A549 (cell line): ENCODE measurements around the gene ARF1. TPM values are rescaled to one million over a fixed set of nuclear protein-coding genes. Genes with fewer than 3 reads are reported as not detected.

Experiments
- ATAC-seq, 2 experiments: fragments of 200-7000 bp in 1 of 2; fragments of >200 bp in 1 of 2; cut with Nextera tagmentation in 1 of 2; cut with Tn5 transposase in 1 of 2; 3 replicates each; pipeline versions ENCODE4 v1.8.0 to v1.9.1; 2018 to 2020; ENCODE audit warnings: mild to moderate bottlenecking in 1 of 2, moderate library complexity in 1 of 2
- CTCF ChIA-PET: fragments of 300-600 bp; sonication (Branson Sonifier 250); formaldehyde crosslinking; extraction: SDS; loops from one replicate; lab custom pipeline; 2021; ENCODE audit warnings: antibody characterized with exemption, inconsistent platforms; lab: Yijun Ruan, JAX
- POLR2A ChIA-PET: fragments of 350-600 bp; formaldehyde crosslinking; extraction: SDS; loops from one replicate; lab custom pipeline; 2021; ENCODE audit warnings: antibody characterized with exemption, inconsistent platforms; lab: Yijun Ruan, JAX
- DNase-seq, 2 experiments: peaks; one replicate each; pipeline versions ENCODE4 v3.0.0 to v3.0.0-alpha.2; 2011 to 2016; ENCODE audit warnings: low read depth in 1 of 2, low spot score in 1 of 2
- FAIRE-seq: peaks from 2 replicates; lab custom pipeline; 2011; peaks lifted over from hg19 to GRCh38; lab: Jason Lieb, UNC
- H3K27ac ChIP-seq, 2 experiments: fragments of >200 bp; sonication (Bioruptor Twin); formaldehyde crosslinking; 3 replicates each; pipeline ENCODE4 v1.5.1; 2016 to 2017
- H3K4me1 ChIP-seq: fragments of >200 bp; sonication (Bioruptor Twin); formaldehyde crosslinking; 3 replicates; pipeline ENCODE4 v1.6.1; 2016
- H3K4me2 ChIP-seq: fragments of >200 bp; sonication (Bioruptor Twin); formaldehyde crosslinking; 3 replicates; pipeline ENCODE4 v1.6.1; 2016
- H3K4me3 ChIP-seq: fragments of >200 bp; sonication (Bioruptor Twin); formaldehyde crosslinking; 3 replicates; pipeline ENCODE4 v1.5.1; 2016
- H3K9me3 ChIP-seq: fragments of >200 bp; sonication (Bioruptor Twin); formaldehyde crosslinking; 3 replicates; pipeline ENCODE4 v1.6.1; 2016
- BHLHE40 ChIP-seq: IDR thresholded peaks from 2 replicates; pipeline ENCODE4 v1.6.1; 2012; ENCODE audit warnings: low read depth, low read length, inconsistent platforms
- CBX2 ChIP-seq: fragments of 200-600 bp; sonication (generic); IDR thresholded peaks from 2 replicates; pipeline ENCODE4 v1.6.1; 2016; ENCODE audit warnings: low read depth, mild to moderate bottlenecking, borderline replicate concordance
- CBX8 ChIP-seq: fragments of 200-600 bp; sonication (generic); IDR thresholded peaks from 2 replicates; pipeline ENCODE4 v1.6.1; 2016
- CEBPB ChIP-seq, 2 experiments: fragments of >200 bp in 1 of 2; sonication (Bioruptor Twin) in 1 of 2; formaldehyde crosslinking in 1 of 2; IDR thresholded peaks; 2 replicates each; pipeline ENCODE4 v1.6.1; 2012 to 2016
- CHD2 ChIP-seq: fragments of 150-350 bp; IDR thresholded peaks from 2 replicates; pipeline ENCODE4 v1.6.1; 2014; ENCODE audit warnings: low read length; ENCODE audit not compliant: partially characterized antibody
- CHD4 ChIP-seq: fragments of 200-600 bp; sonication (generic); IDR thresholded peaks from 2 replicates; pipeline ENCODE4 v1.6.1; 2016; ENCODE audit warnings: antibody characterized with exemption, mild to moderate bottlenecking, borderline replicate concordance
- EHF ChIP-seq: fragments of 250-450 bp; sonication (Bioruptor Pico); IDR thresholded peaks from 2 replicates; pipeline ENCODE4 v1.5.0; 2020; ENCODE audit warnings: mild to moderate bottlenecking
- EHMT2 ChIP-seq: fragments of 200-600 bp; sonication (generic); IDR thresholded peaks from 2 replicates; pipeline ENCODE4 v1.6.1; 2016; ENCODE audit warnings: antibody characterized with exemption, low read depth, mild to moderate bottlenecking, moderate library complexity
- FOSL2 ChIP-seq, 2 experiments: fragments of 450-650 bp in 1 of 2; fragments of >200 bp in 1 of 2; sonication (Bioruptor Twin) in 1 of 2; formaldehyde crosslinking; IDR thresholded peaks; 2 replicates each; pipeline versions ENCODE4 v1.5.0 to v1.6.1; 2016 to 2020; ENCODE audit warnings: mild to moderate bottlenecking in 1 of 2, moderate library complexity in 1 of 2
- GATA3 ChIP-seq: IDR thresholded peaks from 2 replicates; pipeline ENCODE4 v1.6.1; 2012; ENCODE audit warnings: borderline replicate concordance
- HDAC2 ChIP-seq: fragments of 200-600 bp; sonication (generic); IDR thresholded peaks from 2 replicates; pipeline ENCODE4 v1.6.1; 2016
- JUN ChIP-seq, 2 experiments: fragments of >200 bp; sonication (Bioruptor Twin); formaldehyde crosslinking; IDR thresholded peaks; 2 replicates in 1 of 2; 3 replicates in 1 of 2; pipeline ENCODE4 v1.6.1; 2016 to 2017
- KDM1A ChIP-seq: fragments of 200-600 bp; sonication (generic); IDR thresholded peaks from 2 replicates; pipeline ENCODE4 v1.6.1; 2016; ENCODE audit warnings: low read depth, mild to moderate bottlenecking
- PHF8 ChIP-seq: fragments of 200-600 bp; sonication (generic); IDR thresholded peaks from 2 replicates; pipeline ENCODE4 v1.6.1; 2016; ENCODE audit warnings: low read depth, mild to moderate bottlenecking, antibody characterized with exemption, moderate library complexity, borderline replicate concordance
- POLR2A ChIP-seq: IDR thresholded peaks from 2 replicates; pipeline ENCODE4 v1.6.1; 2012; ENCODE audit warnings: mild to moderate bottlenecking, low read length
- RCOR1 ChIP-seq: fragments of 150-350 bp; IDR thresholded peaks from 2 replicates; pipeline ENCODE4 v1.6.1; 2014; ENCODE audit warnings: antibody characterized with exemption, low read length, low read depth
- RFX5 ChIP-seq: fragments of 450-650 bp; IDR thresholded peaks from 2 replicates; pipeline ENCODE4 v1.7.1; 2014; ENCODE audit warnings: antibody characterized with exemption, mild to moderate bottlenecking, moderate library complexity
- RNF2 ChIP-seq: fragments of 200-600 bp; sonication (generic); IDR thresholded peaks from 2 replicates; pipeline ENCODE4 v1.6.1; 2016; ENCODE audit warnings: low read depth, mild to moderate bottlenecking, antibody characterized with exemption, moderate library complexity, borderline replicate concordance
- TFCP2L1 ChIP-seq: fragments of 250-450 bp; sonication (Bioruptor Pico); IDR thresholded peaks from 2 replicates; pipeline ENCODE4 v1.5.0; 2021; ENCODE audit warnings: mild to moderate bottlenecking
- TP53 ChIP-seq: fragments of 250-450 bp; sonication (Bioruptor Pico); IDR thresholded peaks from 2 replicates; pipeline ENCODE4 v1.5.0; 2021; ENCODE audit warnings: mild to moderate bottlenecking, moderate library complexity
- ZC3H11A ChIP-seq: fragments of 450-650 bp; IDR thresholded peaks from 2 replicates; pipeline ENCODE4 v1.6.1; 2014; ENCODE audit warnings: antibody characterized with exemption, mild to moderate bottlenecking
- ZFP36 ChIP-seq: fragments of 450-650 bp; IDR thresholded peaks from 2 replicates; pipeline ENCODE4 v1.6.1; 2014; ENCODE audit warnings: borderline replicate concordance; ENCODE audit not compliant: partially characterized antibody
- WGBS: methylation state at CpG from one replicate; pipeline ENCODE4 v1.1.6; 2017; ENCODE audit errors: missing lambda C conversion rate; 5-methylcytosine and 5-hydroxymethylcytosine counted together
- polyA plus RNA-seq, 4 experiments: library from polyadenylated mRNA; depleted of rRNA in 3 of 4; stranded (reverse); fragments of >200 nt; fragmentation: RNase III in 1 of 4; extraction: RNeasy Plus Mini Kit Qiagen cat#74134 plus additional on column Dnase treatment in 1 of 4; gene quantifications; 2 replicates in 3 of 4; 3 replicates in 1 of 4; pipeline ENCODE4 v1.2.3, GENCODE V29; 2011 to 2017
- TF ChIP-seq, protein P1 (sequence below): IDR thresholded peaks from 2 replicates; pipeline ENCODE4 v1.6.1; 2012
- TF ChIP-seq, protein P2 (sequence below): fragments of 200-600 bp; sonication (generic); IDR thresholded peaks from 2 replicates; pipeline ENCODE4 v1.6.1; 2016; ENCODE audit warnings: antibody characterized with exemption, mild to moderate bottlenecking, moderate library complexity
- TF ChIP-seq, protein P3 (sequence below): fragments of >200 bp; sonication (Bioruptor Twin); formaldehyde crosslinking; IDR thresholded peaks from 2 replicates; pipeline ENCODE4 v1.6.1; 2016
- TF ChIP-seq, protein P4 (sequence below): fragments of 150-350 bp; IDR thresholded peaks from 2 replicates; pipeline ENCODE4 v1.6.1; 2014; ENCODE audit warnings: low read depth, mild to moderate bottlenecking, low read length
- TF ChIP-seq, protein P5 (sequence below): fragments of 250-450 bp; sonication (Bioruptor Pico); IDR thresholded peaks from 2 replicates; pipeline ENCODE4 v1.5.0; 2021; ENCODE audit warnings: mild to moderate bottlenecking, moderate library complexity, borderline replicate concordance
- TF ChIP-seq, protein P6 (sequence below): fragments of >200 bp; sonication (Bioruptor Twin); formaldehyde crosslinking; IDR thresholded peaks from 3 replicates; pipeline ENCODE4 v1.6.1; 2016

The ARF1 gene
- polyA plus RNA-seq, 2 of the 4 experiments (the other 2 are of a cell fraction), result 297 to 376 TPM

DNA sequence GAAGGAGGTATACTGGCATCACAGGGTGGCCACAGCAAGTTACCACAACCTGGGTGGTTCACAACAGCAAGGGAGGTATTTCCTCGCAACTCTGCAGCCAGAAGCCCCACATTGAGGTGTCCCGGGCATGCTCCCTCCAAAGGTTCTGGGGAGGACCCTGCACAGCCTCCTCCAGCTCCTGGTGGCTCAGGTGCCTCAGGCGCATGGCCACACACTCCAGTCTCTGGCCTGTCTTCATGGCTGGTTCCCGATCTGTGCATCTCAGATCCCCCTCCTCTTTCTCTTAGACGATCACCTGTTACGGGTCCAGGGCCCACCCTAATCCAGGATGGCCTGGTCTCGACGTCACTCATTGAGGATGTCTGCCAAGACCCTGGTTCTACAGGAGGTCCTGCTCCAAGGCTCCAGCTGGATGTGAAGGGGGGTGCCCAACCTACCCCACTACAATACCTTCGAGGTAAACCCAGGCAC is 6.7 kb upstream of the ARF1 start:
- FAIRE-seq, result no peak

DNA sequence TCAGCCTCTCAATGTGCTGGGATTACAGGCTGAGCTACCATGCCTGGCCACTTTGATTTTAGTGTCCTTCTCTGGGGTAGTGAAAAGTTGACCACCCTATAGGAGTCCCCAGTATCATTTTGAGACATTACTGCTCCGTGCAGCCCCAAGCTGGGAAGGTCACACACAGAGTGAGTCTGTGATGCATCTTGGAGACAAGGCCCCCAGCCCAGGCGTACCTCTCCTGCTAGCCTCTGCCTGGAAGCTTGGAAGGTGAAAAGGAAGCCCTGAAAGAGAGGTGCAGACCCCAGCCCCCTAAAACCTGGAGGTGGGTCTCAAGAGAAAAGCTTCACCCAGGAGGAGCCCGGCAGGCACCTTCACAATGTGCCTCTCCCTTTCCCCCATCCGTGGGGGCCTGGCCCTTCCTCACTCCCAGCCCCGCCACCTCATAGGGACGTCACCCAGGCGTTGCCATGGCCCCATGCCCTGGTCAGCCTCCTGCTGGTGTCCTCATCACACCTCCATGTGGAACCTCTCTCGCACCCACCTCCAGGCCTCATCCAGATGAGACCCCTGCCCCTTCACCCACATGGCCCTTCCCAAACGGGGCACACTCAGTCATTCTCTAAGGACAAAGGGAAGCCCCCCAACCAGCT is 5.6 kb upstream of the ARF1 start:
- FAIRE-seq, result no peak
- Histone ChIP-seq H3K4me3 (no peak overlapping the region), H3K4me2 (no peak overlapping the region), H3K4me1 (peaks cover 6% of the 10 kb centered on the region; the same call in 1 of the 3 replicates), H3K9me3 (no peaks in the 10 kb centered on the region), H3K27ac (no peak overlapping the region)
- ChIA-PET CTCF (interaction anchor here (0.6 to 2.8 kb wide), 6 partner anchors 17 to 1744 kb away, joined by 3 to 13 read pairs (median 3); no protein-coding TSS in a partner anchor), POLR2A (no interaction called here)
- 84% methylated on average over 9 of the region's 9 CpGs for WGBS
- TF ChIP-seq, protein P1, sequence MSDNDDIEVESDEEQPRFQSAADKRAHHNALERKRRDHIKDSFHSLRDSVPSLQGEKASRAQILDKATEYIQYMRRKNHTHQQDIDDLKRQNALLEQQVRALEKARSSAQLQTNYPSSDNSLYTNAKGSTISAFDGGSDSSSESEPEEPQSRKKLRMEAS, result no peak
- TF ChIP-seq, protein P2, sequence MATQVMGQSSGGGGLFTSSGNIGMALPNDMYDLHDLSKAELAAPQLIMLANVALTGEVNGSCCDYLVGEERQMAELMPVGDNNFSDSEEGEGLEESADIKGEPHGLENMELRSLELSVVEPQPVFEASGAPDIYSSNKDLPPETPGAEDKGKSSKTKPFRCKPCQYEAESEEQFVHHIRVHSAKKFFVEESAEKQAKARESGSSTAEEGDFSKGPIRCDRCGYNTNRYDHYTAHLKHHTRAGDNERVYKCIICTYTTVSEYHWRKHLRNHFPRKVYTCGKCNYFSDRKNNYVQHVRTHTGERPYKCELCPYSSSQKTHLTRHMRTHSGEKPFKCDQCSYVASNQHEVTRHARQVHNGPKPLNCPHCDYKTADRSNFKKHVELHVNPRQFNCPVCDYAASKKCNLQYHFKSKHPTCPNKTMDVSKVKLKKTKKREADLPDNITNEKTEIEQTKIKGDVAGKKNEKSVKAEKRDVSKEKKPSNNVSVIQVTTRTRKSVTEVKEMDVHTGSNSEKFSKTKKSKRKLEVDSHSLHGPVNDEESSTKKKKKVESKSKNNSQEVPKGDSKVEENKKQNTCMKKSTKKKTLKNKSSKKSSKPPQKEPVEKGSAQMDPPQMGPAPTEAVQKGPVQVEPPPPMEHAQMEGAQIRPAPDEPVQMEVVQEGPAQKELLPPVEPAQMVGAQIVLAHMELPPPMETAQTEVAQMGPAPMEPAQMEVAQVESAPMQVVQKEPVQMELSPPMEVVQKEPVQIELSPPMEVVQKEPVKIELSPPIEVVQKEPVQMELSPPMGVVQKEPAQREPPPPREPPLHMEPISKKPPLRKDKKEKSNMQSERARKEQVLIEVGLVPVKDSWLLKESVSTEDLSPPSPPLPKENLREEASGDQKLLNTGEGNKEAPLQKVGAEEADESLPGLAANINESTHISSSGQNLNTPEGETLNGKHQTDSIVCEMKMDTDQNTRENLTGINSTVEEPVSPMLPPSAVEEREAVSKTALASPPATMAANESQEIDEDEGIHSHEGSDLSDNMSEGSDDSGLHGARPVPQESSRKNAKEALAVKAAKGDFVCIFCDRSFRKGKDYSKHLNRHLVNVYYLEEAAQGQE, result no peak
- TF ChIP-seq CBX2 (no peak), KDM1A (no peak), CHD2 (no peak), BHLHE40 (no peak), CEBPB (IDR thresholded peaks at IDR 0.05) (no peak), PHF8 (no peak), HDAC2 (no peak), CBX8 (no peak)
- TF ChIP-seq, protein P3, sequence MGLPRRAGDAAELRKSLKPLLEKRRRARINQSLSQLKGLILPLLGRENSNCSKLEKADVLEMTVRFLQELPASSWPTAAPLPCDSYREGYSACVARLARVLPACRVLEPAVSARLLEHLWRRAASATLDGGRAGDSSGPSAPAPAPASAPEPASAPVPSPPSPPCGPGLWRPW, result no peak
- TF ChIP-seq, protein P4, sequence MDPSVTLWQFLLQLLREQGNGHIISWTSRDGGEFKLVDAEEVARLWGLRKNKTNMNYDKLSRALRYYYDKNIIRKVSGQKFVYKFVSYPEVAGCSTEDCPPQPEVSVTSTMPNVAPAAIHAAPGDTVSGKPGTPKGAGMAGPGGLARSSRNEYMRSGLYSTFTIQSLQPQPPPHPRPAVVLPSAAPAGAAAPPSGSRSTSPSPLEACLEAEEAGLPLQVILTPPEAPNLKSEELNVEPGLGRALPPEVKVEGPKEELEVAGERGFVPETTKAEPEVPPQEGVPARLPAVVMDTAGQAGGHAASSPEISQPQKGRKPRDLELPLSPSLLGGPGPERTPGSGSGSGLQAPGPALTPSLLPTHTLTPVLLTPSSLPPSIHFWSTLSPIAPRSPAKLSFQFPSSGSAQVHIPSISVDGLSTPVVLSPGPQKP, result no peak
- TF ChIP-seq, protein P5, sequence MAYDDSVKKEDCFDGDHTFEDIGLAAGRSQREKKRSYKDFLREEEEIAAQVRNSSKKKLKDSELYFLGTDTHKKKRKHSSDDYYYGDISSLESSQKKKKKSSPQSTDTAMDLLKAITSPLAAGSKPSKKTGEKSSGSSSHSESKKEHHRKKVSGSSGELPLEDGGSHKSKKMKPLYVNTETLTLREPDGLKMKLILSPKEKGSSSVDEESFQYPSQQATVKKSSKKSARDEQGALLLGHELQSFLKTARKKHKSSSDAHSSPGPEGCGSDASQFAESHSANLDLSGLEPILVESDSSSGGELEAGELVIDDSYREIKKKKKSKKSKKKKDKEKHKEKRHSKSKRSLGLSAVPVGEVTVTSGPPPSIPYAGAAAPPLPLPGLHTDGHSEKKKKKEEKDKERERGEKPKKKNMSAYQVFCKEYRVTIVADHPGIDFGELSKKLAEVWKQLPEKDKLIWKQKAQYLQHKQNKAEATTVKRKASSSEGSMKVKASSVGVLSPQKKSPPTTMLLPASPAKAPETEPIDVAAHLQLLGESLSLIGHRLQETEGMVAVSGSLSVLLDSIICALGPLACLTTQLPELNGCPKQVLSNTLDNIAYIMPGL, result no peak
- ATAC-seq, result no peak
- no peak for DNase-seq

More for the DNA sequence above, 6.7 kb upstream of the ARF1 start:
- peaks cover under 1% of the 10 kb centered on the region; the same call in 1 of the 3 replicates for H3K4me1 ChIP-seq
- ChIA-PET POLR2A (no interaction called here), CTCF (interaction anchor here (1.1 kb wide), 1 partner anchor 16 kb away, joined by 3 read pairs; no protein-coding TSS in a partner anchor)
- no peak for DNase-seq
- no peak overlapping the region for H3K4me2 ChIP-seq
- WGBS, result 83% methylated on average over 8 of the region's 9 CpGs
- no peak overlapping the region for H3K4me3 ChIP-seq
- H3K9me3 ChIP-seq, result no peaks in the 10 kb centered on the region
- H3K27ac ChIP-seq, result no peak overlapping the region
- TF ChIP-seq TP53 (CRISPR knock-in tag) (no peak), CHD4 (no peak), CEBPB (IDR thresholded peaks at IDR 0.05) (no peak), JUN (IDR thresholded peaks at IDR 0.05) (no peak), POLR2A (no peak), RCOR1 (no peak), TFCP2L1 (CRISPR knock-in tag) (no peak), EHF (CRISPR knock-in tag) (no peak), KDM1A (no peak), EHMT2 (no peak), FOSL2 (IDR thresholded peaks at IDR 0.05) (no peak), FOSL2 (CRISPR knock-in tag; IDR thresholded peaks at IDR 0.05) (no peak), GATA3 (no peak), ZFP36 (no peak), ZC3H11A (no peak), RNF2 (no peak), CBX8 (no peak), RFX5 (no peak)
- TF ChIP-seq, protein P1, result no peak
- TF ChIP-seq, protein P6, sequence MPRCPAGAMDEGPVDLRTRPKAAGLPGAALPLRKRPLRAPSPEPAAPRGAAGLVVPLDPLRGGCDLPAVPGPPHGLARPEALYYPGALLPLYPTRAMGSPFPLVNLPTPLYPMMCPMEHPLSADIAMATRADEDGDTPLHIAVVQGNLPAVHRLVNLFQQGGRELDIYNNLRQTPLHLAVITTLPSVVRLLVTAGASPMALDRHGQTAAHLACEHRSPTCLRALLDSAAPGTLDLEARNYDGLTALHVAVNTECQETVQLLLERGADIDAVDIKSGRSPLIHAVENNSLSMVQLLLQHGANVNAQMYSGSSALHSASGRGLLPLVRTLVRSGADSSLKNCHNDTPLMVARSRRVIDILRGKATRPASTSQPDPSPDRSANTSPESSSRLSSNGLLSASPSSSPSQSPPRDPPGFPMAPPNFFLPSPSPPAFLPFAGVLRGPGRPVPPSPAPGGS, result no peak
- no peak for ATAC-seq
